HG03097 (cell line): Measurements from ENCODE around the gene BCL6B.
"Not testable (repeated sequence)": the region's sequence is repeated elsewhere in the genome, so short reads cannot be mapped to it uniquely, and the experiment has no call there.

Source experiments
- ATAC-seq: cut with Tn5 transposase; IDR thresholded peaks from one replicate; pipeline ENCODE4 v1.9.1; 2021; ENCODE audit not compliant: unreplicated experiment, low FRiP score

Gene BCL6B

GRCh38 chr17:7026471-7027115 is 3.7 kb downstream of the BCL6B start:
- ATAC-seq = no peak

DNA sequence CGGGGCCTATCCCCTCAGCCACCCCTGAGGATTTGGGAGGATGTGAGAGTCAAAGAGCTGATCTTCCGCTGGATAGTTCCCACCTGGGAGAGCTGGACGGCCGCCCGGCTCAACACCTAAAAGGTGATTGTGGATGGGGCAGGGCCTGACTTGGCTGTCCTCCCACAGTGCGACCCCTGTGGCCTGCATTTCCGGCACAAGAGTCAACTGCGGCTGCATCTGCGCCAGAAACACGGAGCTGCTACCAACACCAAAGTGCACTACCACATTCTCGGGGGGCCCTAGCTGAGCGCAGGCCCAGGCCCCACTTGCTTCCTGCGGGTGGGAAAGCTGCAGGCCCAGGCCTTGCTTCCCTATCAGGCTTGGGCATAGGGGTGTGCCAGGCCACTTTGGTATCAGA is 4.5 kb downstream of the BCL6B start:
- ATAC-seq = no peak

GRCh38 chr17:7029096-7029495 is 6.2 kb downstream of the BCL6B start:
- ATAC-seq = no peak

GRCh38 chr17:7029659-7030058 is 6.8 kb downstream of the BCL6B start:
- no peak for ATAC-seq

DNA sequence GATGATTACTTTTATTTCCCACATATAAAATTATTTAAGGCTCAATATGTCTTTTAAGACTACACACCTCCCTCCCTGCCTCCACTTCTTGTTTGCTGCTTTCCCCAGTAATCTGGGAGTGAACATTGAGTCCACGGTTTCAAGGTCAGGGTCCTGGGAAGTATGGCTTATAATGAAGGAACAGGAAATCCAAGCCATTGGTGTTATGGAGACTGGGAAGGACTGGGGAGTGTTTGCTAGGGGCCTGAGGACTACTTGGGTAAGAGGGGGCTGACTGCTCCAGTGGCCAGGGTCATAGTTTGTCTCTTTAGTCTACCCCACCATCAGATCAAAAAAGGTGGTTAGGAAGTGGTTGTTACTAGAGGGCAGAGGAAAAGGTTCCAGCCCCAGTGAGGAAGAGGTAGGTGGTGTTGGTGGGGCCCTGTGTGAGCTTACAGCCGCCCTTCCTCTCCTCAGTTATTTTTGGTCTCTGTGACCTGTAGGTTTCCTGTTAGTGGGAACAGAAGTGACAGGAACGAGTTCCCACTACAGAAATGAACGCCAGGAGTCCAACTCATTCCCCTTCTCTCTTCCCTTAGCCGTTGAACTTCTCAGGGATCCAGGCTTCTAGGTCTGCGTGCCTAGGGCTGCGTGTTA is 12.2 kb downstream of the BCL6B start:
- ATAC-seq = peak; percentile 18

- peak; percentile 87 for ATAC-seq
Observed at GRCh38 chr17:7035591-7036368, 12.9 kb downstream of the BCL6B start, which contains the start of gene SLC16A13. Gene SLC16A13 (plus strand): TSS chr17:7036015. CDS start chr17:7036383, 368 bp downstream.

GRCh38 chr17:7038025-7038862 is 15.4 kb downstream of the BCL6B start:
- ATAC-seq = no peak

DNA sequence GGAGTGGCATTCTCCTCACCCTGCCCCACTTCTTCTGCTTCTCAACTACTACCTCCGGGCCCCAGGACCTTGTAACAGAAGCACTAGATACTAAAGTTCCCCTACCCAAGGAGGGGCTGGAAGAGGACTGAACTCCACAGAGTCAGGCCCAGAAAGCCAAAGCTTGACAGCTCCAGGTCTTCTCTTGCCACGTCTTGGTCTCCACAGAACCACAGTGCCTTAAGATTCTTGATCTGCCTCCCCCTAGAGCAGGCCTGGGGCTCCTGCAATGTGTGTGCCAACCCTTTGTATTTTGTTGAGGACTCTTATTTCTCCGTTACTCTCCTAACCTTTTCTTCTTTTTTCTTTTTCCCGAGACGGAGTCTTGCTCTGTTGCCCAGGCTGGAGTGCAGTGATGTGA is 17.0 kb downstream of the BCL6B start:
- no peak for ATAC-seq

DNA sequence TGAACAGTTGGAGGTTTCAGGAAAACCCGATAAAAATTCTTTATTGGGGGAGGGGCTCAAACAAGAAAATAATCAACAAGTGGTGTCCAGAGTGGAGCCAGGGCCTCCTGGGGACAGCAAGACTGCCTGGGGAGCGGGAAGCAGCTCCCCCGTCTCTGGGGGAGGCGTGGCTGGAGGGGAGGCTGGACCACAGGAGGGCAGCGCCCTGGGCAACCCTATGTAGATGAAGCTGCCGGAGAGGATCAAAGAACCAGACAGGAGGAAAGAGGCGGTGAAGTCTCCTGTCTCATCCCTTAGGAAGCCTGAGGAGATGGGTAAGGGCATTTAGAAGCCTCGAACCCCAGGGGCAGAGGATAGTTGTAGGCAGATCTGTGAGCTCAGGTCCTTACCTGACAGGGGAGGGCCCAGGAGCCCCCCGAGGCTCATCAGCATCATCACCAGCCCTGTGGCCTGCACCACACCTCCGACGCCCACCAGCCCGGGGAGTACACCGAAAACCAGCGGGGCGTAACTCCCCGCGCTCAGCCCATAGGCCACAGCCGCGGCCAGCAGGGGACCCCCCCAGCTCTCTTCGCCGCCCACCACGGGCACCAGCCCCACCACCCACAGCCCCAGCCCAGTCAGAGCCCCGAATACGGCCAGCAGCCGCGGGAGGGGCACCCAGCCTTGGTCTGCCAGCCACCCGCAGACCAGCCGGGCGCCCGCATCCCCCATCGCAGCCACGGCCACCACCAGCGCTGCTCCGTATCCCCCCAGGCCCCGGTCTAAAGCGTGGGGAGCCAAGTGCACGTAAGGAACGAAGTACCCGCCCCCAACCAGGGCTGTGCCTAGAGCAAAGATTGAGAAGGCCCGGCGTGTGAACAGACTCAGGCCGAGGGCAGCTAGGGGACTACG is 19.0 kb downstream of the BCL6B start:
- ATAC-seq = no peak

- no peak for ATAC-seq
Observed at GRCh38 chr17:7042501-7043181, 19.8 kb downstream of the BCL6B start.

DNA sequence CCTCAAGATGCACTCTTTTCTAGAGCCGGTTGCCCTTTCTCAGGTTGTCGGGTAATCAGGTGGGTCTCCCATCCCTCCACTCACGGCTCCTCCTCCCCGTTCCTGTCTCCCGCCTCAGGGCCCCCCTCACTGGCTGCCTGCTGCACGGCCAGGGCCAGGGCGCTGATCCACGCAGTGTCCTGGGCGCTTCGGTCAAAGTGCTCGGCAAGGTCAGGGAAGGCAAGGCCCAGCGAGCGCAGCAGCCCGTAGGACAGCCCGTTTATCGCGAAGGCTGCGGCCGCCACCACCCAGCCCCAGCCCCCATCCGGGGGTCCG is 20.3 kb downstream of the BCL6B start:
- no peak for ATAC-seq

DNA sequence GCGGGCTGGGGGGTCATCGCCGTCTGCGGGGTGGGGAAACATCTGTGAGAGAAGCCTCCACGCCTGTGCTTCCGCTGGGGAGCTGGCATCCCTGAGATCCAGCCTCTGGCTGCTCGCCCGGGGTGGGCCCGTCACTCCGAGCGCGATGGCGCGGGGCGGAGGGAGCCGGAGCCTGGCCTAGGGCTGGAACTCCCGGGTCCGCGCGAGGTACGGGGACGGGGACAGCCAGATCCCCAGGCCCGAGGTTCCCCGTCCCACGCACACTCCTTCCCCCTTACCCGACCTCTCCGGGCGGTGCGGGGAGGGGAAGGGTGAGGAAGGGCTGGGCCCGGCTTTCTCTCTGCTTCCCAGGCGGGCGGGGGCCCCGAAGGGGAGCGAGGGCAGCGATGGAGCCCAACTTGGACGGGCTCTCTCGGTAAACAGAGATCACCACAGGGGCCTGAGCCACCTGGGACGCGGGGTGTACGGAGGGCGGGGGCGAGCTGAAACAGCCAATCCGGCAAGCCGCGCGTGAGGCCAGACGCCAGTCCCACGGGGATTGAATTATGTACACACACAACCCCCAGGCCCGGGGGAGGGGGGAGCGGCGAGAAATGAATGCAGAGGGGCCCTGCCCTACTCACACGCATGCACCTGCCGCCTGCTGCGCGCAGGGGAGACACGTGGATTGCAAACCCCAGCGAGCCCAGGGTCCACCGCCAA is 20.8 kb downstream of the BCL6B start, which contains the start of gene SLC16A11:
SLC16A11 (minus strand) TSS at position 596 of the 702 bp plus-strand sequence; CDS start at position 17, 579 bp downstream.
- ATAC-seq = no peak

GRCh38 chr17:7045492-7046126 is 22.8 kb downstream of the BCL6B start:
- ATAC-seq = no peak

DNA sequence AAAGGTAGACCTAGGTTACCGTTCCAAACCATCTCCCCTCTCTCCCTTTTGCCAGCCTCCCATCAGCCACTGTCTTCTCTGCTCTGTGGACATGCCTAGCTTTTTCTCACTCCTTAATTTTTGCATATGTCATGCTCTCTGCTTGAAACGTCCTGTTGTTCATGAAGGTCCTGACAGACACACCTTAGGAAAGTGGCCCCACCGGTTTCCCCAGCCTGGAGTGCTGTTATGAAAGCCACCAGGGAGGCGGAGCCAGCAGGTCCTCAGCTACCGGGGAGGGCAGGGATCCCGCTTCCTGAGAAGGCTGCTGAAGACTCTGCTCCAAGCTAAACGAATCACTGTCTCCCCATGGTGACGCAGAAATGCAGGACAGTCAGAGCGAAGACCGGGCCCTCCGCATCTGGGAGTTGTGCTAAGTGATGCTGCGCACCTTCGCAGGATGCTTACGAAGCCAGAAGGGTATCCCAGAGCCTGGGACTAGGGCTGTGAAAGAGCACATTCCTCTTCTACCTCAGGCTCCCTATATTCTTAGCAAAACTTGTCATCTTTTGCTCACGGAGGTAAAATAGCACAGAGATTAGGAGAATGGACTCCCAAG is 23.4 kb downstream of the BCL6B start:
- ATAC-seq = no peak

GRCh38 chr17:7046725-7047397 is 24.0 kb downstream of the BCL6B start:
- not testable (repeated sequence) for ATAC-seq

DNA sequence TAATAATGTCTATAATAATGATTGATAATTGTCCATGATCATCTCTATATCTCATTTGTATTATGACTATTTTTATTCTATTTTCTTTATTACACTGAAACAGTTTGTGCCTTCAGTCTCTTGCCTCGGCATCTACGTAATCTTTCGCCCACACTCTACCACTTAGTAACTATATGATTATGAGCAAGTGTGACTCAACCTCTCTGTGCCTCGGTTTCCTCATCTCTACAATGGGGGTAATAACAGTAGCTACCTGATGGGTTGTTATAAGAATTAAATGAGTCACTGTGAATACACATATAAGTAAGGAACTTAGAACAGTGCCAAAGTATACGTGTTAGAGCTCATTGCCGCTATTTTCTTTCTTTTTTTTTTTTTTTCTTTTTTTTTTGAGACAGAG is 24.7 kb downstream of the BCL6B start:
- ATAC-seq = no peak

DNA sequence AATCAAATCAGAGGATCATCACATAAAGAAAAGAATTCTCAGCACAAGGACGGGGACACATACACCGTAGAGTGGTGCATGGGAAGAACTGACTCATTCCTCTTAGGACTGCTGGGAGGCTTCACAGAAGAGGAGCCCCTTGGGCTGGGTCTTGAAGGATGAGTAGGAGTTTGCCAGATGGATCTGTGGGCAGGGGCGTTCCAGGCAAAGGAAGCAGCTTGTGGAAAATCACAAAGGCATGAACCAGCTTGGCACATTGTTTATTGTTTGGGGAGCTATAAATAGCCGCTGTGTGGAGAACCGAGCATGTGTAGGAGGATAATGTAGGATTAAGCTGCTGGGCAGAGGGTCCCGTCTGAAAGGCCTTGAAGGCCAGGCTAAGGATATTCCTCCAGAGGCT is 26.1 kb downstream of the BCL6B start:
- ATAC-seq = no peak
